Measurements from ENCODE around the gene MIS12.

Gene MIS12

DNA sequence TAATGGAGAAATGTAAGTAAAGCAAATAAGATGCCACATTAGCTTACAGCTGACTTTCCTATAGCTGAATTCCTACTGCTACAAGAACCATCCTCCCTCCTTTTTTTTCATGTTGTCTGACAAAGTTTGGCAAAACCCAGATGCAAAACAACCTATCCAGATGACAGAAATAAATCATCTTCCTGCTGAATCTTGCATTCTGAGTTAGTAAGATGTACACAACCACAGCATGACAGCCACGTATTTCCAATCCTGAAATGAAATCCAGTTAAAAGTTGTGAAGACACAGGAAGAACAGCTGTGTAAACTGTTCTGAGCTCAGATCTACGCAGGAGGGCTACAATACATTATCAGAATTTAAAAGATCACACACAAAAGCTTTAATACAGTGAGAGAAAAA is 12.5 kb upstream of the MIS12 start:
- ATAC-seq: no peak
- TF ChIP-seq PPARA (CRISPR knock-in tag; IDR thresholded peaks at IDR 0.05; ENCODE audit: borderline replicate concordance): no peak
- TF ChIP-seq ARNTL (CRISPR knock-in tag; IDR thresholded peaks at IDR 0.05; ENCODE audit: borderline replicate concordance, low read depth): no peak
- TF ChIP-seq ZFP30 (CRISPR knock-in tag; IDR thresholded peaks at IDR 0.05): no peak
- TF ChIP-seq RARB (CRISPR knock-in tag; IDR thresholded peaks at IDR 0.05): no peak
- TF ChIP-seq GLIS3 (CRISPR knock-in tag; IDR thresholded peaks at IDR 0.05): no peak

DNA sequence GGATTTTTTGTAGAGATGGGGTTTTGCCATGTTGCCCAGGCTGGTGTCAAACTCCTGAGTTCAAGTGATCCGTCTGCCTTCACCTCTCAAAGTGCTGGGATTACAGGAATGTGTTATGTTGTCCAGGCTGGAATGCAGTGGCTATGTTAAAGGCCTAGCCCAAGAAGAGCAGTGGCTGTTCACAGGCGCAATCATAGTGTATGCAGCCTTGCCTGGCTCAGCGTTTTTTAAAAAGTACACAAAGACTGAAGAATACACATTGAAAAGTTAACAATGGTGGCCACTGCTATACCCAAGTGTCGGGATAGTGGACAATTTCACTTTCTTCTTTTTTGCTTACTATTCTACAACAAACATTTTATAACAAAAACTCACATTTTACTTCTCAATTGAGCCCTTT is 7.4 kb upstream of the MIS12 start:
- no peak for ATAC-seq
- no peak for TF ChIP-seq PPARA (CRISPR knock-in tag; IDR thresholded peaks at IDR 0.05; ENCODE audit: borderline replicate concordance)
- TF ChIP-seq, protein P1, sequence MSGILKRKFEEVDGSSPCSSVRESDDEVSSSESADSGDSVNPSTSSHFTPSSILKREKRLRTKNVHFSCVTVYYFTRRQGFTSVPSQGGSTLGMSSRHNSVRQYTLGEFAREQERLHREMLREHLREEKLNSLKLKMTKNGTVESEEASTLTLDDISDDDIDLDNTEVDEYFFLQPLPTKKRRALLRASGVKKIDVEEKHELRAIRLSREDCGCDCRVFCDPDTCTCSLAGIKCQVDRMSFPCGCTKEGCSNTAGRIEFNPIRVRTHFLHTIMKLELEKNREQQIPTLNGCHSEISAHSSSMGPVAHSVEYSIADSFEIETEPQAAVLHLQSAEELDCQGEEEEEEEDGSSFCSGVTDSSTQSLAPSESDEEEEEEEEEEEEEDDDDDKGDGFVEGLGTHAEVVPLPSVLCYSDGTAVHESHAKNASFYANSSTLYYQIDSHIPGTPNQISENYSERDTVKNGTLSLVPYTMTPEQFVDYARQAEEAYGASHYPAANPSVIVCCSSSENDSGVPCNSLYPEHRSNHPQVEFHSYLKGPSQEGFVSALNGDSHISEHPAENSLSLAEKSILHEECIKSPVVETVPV (CRISPR knock-in tag; IDR thresholded peaks at IDR 0.05): no peak
- TF ChIP-seq ARNTL (CRISPR knock-in tag; IDR thresholded peaks at IDR 0.05; ENCODE audit: borderline replicate concordance, low read depth): no peak
- no peak for TF ChIP-seq ZFP30 (CRISPR knock-in tag; IDR thresholded peaks at IDR 0.05)
- TF ChIP-seq BACH2 (CRISPR knock-in tag; IDR thresholded peaks at IDR 0.05; ENCODE audit: borderline replicate concordance): no peak

DNA sequence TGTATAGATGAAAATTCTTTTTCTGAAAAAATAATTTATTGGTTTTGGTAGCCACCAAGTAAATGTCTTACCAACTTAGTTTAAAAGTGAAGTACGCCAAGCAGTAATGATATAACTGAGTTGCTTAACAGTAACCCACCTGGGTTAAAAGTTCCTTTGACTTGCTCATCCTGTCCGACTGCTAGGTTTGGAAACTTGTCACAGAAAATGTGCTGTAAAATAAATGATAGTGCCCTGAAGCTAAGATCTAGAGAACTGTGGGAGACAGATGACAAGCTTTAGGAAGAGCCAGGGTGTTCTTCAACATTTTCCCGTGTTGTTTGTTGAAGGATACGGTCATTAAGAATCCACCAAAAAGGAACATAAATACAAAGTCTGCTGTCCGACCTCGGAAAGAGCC is 5.4 kb upstream of the MIS12 start:
- no peak for ATAC-seq
- no peak for TF ChIP-seq TCF4 (CRISPR knock-in tag; IDR thresholded peaks at IDR 0.05; ENCODE audit: borderline replicate concordance)
- TF ChIP-seq, protein P2, sequence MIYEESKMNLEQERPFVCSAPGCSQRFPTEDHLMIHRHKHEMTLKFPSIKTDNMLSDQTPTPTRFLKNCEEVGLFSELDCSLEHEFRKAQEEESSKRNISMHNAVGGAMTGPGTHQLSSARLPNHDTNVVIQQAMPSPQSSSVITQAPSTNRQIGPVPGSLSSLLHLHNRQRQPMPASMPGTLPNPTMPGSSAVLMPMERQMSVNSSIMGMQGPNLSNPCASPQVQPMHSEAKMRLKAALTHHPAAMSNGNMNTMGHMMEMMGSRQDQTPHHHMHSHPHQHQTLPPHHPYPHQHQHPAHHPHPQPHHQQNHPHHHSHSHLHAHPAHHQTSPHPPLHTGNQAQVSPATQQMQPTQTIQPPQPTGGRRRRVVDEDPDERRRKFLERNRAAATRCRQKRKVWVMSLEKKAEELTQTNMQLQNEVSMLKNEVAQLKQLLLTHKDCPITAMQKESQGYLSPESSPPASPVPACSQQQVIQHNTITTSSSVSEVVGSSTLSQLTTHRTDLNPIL (CRISPR knock-in tag; IDR thresholded peaks at IDR 0.05; ENCODE audit: low read depth): no peak
- TF ChIP-seq, protein P1 (CRISPR knock-in tag; IDR thresholded peaks at IDR 0.05): no peak

DNA sequence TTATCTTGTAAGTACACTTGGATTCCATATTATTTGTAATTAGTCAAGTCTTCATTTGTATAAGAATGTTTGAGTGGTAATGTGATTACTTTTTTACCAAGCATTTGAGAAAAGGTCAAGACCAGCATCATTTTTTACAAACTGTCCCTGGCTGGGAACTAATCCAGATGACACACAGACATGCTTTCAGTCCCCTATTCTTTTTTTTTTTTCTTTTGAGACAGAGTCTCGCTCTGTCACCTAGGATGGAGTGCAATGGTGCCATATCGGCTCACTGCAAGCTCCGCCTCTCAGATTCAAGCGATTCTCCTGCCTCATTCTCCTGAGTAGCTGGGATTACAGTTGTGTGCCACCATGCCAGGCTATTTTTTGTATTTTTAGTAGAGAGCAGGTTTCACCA is 4.9 kb upstream of the MIS12 start:
- no peak for ATAC-seq
- TF ChIP-seq ZFP30 (CRISPR knock-in tag; IDR thresholded peaks at IDR 0.05) (no peak), SNAI2 (CRISPR knock-in tag; IDR thresholded peaks at IDR 0.05) (no peak), GLIS3 (CRISPR knock-in tag; IDR thresholded peaks at IDR 0.05) (no peak), TCF4 (CRISPR knock-in tag; IDR thresholded peaks at IDR 0.05; ENCODE audit: borderline replicate concordance) (no peak)
- TF ChIP-seq, protein P3, sequence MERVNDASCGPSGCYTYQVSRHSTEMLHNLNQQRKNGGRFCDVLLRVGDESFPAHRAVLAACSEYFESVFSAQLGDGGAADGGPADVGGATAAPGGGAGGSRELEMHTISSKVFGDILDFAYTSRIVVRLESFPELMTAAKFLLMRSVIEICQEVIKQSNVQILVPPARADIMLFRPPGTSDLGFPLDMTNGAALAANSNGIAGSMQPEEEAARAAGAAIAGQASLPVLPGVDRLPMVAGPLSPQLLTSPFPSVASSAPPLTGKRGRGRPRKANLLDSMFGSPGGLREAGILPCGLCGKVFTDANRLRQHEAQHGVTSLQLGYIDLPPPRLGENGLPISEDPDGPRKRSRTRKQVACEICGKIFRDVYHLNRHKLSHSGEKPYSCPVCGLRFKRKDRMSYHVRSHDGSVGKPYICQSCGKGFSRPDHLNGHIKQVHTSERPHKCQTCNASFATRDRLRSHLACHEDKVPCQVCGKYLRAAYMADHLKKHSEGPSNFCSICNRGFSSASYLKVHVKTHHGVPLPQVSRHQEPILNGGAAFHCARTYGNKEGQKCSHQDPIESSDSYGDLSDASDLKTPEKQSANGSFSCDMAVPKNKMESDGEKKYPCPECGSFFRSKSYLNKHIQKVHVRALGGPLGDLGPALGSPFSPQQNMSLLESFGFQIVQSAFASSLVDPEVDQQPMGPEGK (CRISPR knock-in tag; IDR thresholded peaks at IDR 0.05; ENCODE audit: borderline replicate concordance): no peak
- TF ChIP-seq, protein P4, sequence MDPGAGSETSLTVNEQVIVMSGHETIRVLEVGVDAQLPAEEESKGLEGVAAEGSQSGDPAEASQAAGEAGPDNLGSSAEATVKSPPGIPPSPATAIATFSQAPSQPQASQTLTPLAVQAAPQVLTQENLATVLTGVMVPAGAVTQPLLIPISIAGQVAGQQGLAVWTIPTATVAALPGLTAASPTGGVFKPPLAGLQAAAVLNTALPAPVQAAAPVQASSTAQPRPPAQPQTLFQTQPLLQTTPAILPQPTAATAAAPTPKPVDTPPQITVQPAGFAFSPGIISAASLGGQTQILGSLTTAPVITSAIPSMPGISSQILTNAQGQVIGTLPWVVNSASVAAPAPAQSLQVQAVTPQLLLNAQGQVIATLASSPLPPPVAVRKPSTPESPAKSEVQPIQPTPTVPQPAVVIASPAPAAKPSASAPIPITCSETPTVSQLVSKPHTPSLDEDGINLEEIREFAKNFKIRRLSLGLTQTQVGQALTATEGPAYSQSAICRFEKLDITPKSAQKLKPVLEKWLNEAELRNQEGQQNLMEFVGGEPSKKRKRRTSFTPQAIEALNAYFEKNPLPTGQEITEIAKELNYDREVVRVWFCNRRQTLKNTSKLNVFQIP (CRISPR knock-in tag; IDR thresholded peaks at IDR 0.05; ENCODE audit: borderline replicate concordance, low read depth): no peak
- TF ChIP-seq, protein P5, sequence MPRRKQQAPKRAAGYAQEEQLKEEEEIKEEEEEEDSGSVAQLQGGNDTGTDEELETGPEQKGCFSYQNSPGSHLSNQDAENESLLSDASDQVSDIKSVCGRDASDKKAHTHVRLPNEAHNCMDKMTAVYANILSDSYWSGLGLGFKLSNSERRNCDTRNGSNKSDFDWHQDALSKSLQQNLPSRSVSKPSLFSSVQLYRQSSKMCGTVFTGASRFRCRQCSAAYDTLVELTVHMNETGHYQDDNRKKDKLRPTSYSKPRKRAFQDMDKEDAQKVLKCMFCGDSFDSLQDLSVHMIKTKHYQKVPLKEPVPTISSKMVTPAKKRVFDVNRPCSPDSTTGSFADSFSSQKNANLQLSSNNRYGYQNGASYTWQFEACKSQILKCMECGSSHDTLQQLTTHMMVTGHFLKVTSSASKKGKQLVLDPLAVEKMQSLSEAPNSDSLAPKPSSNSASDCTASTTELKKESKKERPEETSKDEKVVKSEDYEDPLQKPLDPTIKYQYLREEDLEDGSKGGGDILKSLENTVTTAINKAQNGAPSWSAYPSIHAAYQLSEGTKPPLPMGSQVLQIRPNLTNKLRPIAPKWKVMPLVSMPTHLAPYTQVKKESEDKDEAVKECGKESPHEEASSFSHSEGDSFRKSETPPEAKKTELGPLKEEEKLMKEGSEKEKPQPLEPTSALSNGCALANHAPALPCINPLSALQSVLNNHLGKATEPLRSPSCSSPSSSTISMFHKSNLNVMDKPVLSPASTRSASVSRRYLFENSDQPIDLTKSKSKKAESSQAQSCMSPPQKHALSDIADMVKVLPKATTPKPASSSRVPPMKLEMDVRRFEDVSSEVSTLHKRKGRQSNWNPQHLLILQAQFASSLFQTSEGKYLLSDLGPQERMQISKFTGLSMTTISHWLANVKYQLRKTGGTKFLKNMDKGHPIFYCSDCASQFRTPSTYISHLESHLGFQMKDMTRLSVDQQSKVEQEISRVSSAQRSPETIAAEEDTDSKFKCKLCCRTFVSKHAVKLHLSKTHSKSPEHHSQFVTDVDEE (CRISPR knock-in tag; IDR thresholded peaks at IDR 0.05): no peak

All from SK-N-SH treated with all-trans-retinoic acid at 6 μM for 48 hours (cell line).